ENCODE results near the gene LHFPL3.
"Not testable (repeated sequence)": the region's sequence is repeated elsewhere in the genome, so short reads cannot be mapped to it uniquely, and the experiment has no call there.

The LHFPL3 gene

GRCh38 chr7:104584620-104585019 lies 256.2 kb downstream of the LHFPL3 start:
- DNase-seq (ENCODE audit: low read depth in 3 of 3) = no peak

DNA sequence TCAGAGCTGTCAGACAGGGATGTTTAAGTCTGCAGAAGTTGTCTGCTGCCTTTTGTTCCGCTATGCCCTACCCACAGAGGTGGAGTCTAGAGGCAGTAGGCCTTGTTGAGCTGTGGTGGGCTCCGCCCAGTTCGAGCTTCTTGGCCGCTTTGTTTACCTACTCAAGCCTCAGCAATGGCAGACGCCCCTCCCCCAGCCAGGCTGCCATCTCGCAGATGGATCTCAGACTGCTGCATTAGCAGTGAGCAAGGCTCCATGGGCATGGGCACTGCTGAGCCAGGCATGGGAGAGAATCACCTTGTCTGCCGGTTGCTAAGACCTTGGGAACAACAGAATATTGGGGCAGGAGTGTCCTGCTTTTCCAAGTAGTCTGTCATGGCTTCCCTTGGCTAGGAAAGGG lies 267.2 kb downstream of the LHFPL3 start:
- not testable (repeated sequence) for DNase-seq (ENCODE audit: low read depth in 3 of 3)

DNA sequence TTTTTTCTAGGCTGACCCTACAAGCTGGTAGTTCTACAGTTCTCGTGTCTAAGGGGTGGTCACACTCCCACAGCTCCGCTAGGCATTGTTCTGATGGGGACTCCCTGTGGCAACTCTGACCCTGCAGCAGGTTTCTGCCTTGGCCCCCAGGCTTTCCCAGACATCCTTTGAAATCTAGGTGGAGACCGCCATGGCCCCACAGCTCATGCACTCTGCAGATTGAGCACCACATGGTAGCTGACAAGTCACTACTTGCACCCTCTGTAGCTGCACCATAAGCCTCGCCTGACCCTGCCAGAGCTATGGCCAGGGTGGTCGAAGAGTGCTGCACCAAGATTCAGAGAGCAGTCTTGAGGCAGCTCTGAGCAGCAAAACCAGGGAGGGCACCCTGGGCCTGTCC lies 275.6 kb downstream of the LHFPL3 start:
- DNase-seq (ENCODE audit: low read depth in 3 of 3) = no peak

DNA sequence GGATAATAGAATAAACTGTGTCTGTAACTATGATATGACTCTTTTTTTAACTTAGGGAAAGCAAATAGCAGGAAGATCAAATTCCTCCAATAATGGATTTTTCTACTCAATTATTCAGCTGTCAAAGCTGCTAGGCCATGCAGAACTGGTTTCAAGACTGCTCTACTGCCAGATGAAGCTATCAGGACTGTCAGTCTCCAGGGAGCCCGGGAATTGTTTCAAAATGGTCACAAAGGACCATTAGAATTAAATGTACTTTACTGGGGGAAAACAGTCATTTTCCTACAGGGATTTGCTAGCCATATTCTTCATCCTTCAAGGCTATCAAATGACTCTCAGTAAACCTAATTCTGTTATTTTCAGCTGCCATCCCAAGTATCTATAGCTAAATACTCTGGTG lies 276.3 kb downstream of the LHFPL3 start:
- DNase-seq (ENCODE audit: low read depth in 3 of 3) = no peak

- DNase-seq (ENCODE audit: low read depth in 3 of 3) = no peak
Measured at GRCh38 chr7:104621321-104621720, 292.9 kb downstream of the LHFPL3 start.

- no peak for DNase-seq (ENCODE audit: low read depth in 3 of 3)
Measured at GRCh38 chr7:104625956-104626355, 297.6 kb downstream of the LHFPL3 start.

GRCh38 chr7:104627516-104627915 lies 299.1 kb downstream of the LHFPL3 start:
- DNase-seq (ENCODE audit: low read depth in 3 of 3) = no peak

- no peak for DNase-seq (ENCODE audit: low read depth in 3 of 3)
Measured at GRCh38 chr7:104628017-104628416, 299.6 kb downstream of the LHFPL3 start.

- no peak for DNase-seq (ENCODE audit: low read depth in 3 of 3)
Measured at GRCh38 chr7:104629408-104629807, 301.0 kb downstream of the LHFPL3 start.

DNA sequence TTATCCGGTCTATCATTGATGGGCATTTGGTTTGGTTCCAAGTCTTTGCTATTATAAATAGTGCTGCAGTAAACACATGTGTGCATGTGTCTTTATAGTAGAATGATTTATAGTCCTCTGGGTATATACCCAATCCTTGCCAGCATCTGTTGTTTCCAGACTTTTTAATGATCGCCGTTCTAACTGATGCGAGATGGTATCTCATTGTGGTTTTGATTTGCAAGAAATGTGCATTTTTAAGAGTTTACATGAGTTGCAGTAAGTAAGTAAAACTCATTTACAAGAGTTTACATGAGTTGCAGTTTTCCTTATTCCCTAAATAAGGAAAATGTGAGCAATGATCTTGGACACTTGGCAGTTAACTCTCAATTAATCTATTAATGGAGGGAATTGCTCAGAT lies 312.1 kb downstream of the LHFPL3 start:
- DNase-seq (ENCODE audit: low read depth in 3 of 3) = no peak

GRCh38 chr7:104642560-104642959 lies 314.2 kb downstream of the LHFPL3 start:
- DNase-seq (ENCODE audit: low read depth in 3 of 3) = no peak

DNA sequence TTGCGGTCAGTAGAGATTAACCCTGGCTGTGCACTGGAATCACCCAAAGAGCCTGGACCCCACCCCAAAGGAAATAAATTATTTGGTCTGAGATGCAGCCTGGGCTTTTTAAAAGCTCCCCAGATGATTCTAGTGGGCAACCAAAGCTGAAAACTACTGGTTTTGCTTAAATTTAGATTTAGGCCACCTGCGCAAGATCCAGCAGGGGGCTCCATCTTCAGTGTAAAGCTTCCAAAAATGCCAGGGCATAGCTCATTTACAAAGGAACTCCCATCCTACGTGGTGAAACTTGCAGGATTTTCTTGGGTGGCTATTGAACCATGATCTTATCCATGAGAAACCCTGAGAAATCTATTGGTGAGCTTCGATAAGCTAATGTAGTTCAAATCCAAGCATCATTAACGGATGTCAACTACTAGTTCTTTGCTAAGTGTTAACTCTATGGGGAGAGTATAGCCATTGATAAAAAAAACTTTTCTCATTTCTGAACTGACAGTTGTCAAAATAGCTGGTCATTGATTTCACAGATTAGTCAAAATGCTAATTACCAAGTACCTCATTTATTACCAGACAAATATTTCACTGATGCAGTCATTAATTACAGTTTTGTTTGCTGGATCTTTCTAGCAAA lies 315.3 kb downstream of the LHFPL3 start:
- DNase-seq (ENCODE audit: low read depth in 3 of 3) = no peak

DNA sequence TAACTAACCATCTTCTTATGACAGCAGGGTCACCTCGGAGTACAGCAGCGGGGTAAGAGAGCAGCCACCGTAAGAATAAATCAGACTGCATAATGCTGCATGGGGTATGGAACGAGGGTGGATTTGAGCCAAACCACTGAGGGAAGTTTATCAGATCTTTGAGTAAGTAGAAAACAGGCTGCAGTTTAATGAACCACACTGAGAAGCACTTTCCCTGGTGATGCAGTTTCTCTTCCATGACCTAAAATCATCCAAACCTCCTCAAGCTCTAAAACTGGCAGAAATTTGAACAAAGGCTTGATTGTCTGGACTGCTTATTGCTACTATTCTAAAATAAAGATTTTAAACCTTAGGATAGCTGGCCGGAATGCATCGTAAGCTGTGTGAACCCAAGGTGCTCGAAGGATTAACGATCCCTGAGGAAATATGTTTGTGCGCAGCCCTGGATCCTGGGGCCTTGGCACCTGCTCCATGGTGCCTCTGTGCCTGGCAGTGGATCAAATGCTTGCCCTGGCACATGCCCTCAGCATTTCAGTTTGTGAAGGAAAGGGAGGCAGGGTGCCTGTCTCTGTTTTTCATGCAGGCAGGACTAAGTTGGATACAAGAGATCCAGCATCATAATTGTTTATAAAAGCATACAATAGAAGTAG lies 322.7 kb downstream of the LHFPL3 start:
- DNase-seq (ENCODE audit: low read depth in 3 of 3) = no peak

GRCh38 chr7:104652434-104652833 lies 324.0 kb downstream of the LHFPL3 start:
- no peak for DNase-seq (ENCODE audit: low read depth in 3 of 3)

DNA sequence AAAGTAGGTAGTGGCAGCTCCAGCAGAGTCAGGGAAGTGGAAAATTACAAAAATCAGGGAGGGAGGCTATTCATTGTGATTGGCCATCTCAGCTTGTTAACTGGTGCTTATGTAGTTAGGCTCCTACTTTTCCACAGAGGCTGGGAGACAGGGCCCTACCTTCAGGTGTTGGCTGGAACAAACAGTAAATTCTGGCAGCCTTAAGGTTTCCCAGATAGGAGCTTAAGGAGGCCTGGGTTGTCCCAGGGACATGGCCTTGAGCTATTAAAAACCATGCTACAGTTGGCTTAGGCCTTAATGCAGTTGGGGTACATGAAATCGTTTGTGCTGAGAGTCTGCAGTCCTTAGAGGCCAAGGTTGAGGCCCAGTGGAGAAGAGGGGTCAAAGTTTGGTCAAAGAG lies 324.5 kb downstream of the LHFPL3 start:
- no peak for DNase-seq (ENCODE audit: low read depth in 3 of 3)

DNA sequence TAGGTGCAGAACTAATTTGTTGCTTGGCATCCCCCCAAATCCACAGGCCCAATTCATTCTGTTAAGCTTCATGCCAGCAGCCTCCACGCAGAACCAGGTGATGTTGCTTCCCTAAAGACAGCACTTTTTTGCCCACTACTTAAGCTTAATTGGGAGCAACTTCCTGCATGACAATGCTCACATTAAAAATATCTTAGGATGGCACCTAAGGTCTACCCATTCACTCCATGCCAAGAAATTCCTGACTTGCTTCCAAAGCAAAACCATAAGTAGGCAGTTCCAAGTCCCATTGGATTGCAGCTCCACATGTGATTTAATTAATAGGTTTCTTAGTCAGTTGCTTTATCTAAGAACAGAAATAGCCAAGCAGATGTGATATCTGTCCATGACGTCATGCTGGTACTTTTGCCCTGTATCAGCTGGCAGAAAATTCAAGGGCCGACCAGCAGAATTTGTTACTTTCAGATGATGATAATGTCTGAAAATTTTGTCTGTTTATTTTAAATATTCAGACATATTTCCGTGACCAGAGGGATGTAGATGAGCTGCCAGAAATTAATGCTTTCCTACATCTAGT lies 325.5 kb downstream of the LHFPL3 start:
- DNase-seq (ENCODE audit: low read depth in 3 of 3) = no peak

DNA sequence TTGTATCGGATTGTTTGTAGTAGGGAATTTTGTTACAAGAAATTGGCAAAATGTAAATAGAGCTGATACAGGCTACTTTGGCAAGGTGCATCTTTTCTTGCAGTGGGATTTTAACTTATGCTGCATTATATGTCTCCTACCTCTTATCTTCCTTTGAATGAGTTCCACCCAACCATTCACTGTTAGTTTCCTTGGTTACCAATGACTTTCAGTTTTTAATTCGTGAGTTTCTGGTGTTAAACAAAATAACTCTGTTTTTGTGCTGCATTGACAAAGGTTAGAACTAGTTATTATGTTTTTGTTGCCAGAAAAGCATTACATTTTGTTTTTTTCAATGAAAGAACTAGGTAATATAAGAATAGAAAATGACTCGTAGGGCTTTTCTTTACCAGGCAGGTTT lies 327.2 kb downstream of the LHFPL3 start:
- no peak for DNase-seq (ENCODE audit: low read depth in 3 of 3)

- DNase-seq (ENCODE audit: low read depth in 3 of 3) = no peak
Measured at GRCh38 chr7:104656467-104656866, 328.1 kb downstream of the LHFPL3 start.

- no peak for DNase-seq (ENCODE audit: low read depth in 3 of 3)
Measured at GRCh38 chr7:104657134-104657533, 328.7 kb downstream of the LHFPL3 start.

GRCh38 chr7:104661575-104661974 lies 333.2 kb downstream of the LHFPL3 start:
- no peak for DNase-seq (ENCODE audit: low read depth in 3 of 3)

DNA sequence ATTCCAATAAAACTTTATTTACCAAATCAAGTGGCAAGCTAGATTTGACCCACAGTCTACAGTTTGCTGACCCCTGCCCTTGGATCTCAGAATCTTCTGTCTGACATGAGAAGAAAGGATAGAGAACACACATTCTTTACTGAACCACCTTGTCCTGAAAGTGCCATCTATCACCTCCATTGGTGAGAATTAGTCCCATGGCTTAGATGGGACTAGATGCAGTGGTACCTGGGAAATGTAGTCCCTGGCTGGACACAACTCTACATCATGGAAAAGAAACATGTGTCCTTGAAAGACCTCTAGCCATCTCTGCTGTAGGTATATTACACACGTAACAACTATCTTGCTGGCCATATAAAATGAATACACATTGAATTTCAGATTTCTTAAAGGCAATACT lies 336.2 kb downstream of the LHFPL3 start:
- DNase-seq (ENCODE audit: low read depth in 3 of 3) = no peak

- DNase-seq (ENCODE audit: low read depth in 3 of 3) = no peak
Measured at GRCh38 chr7:104677587-104677986, 349.2 kb downstream of the LHFPL3 start.

DNA sequence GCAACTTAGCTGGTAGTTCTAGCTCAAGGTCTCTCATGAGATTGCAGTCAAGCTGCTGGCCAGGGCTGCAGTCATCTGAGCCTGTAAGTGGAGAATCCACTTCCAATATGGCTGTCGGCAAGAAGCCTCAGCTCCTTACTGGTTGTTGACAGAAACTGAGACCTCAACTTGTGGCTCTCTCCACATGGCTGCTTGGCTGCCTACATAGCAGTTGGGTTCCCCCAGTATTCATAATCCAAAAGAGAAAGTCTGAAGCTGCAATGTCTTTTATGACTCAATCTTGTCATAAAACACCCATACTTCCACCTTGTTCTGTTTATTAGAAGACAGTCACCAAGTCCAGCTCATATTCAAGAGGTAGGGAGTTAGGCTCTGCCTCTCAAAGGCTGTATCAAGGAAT lies 350.7 kb downstream of the LHFPL3 start:
- no peak for DNase-seq (ENCODE audit: low read depth in 3 of 3)

DNA sequence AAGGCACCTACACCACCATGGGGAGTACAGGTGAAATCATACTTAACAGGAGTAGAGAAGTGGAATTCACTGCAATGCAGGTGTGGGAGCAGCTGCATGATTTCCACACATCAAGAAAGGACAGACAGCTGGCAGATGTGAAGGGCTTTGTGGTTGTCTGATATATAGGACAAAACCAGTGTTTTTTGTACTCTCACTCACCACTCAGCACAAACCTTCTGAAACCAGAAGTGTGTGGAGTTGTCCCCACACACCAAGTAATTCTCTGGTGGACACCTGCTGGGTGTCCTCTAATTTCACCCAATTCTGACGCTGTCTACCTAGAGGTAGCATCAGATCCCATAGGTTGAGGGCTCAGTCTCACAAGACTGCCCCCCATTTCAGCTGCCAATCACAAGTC lies 357.9 kb downstream of the LHFPL3 start:
- no peak for DNase-seq (ENCODE audit: low read depth in 3 of 3)
